Measurements from ENCODE around the gene DIPK1C.

- TF ChIP-seq EZH2 (IDR thresholded peaks at IDR 0.05; ENCODE audit: low read length, missing control alignments): no peak
- peak; percentile 71 to 84 for TF ChIP-seq CTCF (conservative IDR thresholded peaks at IDR 0.05 in 1 of 2, IDR thresholded peaks at IDR 0.05 in 1 of 2; ENCODE audit: low read depth in 1 of 2, low read length in 2 of 2)
Measured at GRCh38 chr18:74476140-74476539, 19.0 kb upstream of the DIPK1C start.

Data from fibroblast of lung (primary cell).